HepG2 (cell line): ENCODE results near the gene DAGLB. TPM values are rescaled to one million over a fixed set of nuclear protein-coding genes. Genes with fewer than 3 reads are reported as not detected.
A peak's percentile ranks its signal among the peaks of the same experiment; 100 is the strongest.

ENCODE experiments used
- ATAC-seq: fragments of 200-7000 bp; cut with Tn5 transposase; 3 replicates; pipeline ENCODE4 v1.9.1; 2020; ENCODE audit warnings: mild to moderate bottlenecking, moderate library complexity
- BruUV-seq: library from RNA; stranded (reverse); fragments of 400-500 nt; replicated peaks from 2 replicates; lab custom pipeline; 2021; lab: Mats Ljungman, UMichigan
- CTCF ChIA-PET: fragments of 300-600 bp; formaldehyde crosslinking; extraction: SDS; loops from one replicate; lab custom pipeline; 2021; ENCODE audit warnings: low total read pairs, inconsistent platforms, low intra/inter-chr PET ratio; lab: Yijun Ruan, JAX
- POLR2A ChIA-PET: fragments of 350-600 bp; sonication (Branson Sonifier 250); formaldehyde crosslinking; loops from one replicate; lab custom pipeline; 2020; ENCODE audit warnings: antibody characterized with exemption, inconsistent platforms; lab: Yijun Ruan, JAX
- DNase-seq: peaks from one replicate; pipeline ENCODE4 v3.0.0-alpha.2; 2015; ENCODE audit warnings: low spot score
- FAIRE-seq: peaks from 3 replicates; lab custom pipeline; 2011; peaks lifted over from hg19 to GRCh38; lab: Jason Lieb, UNC
- H2AFZ ChIP-seq: one replicate; pipeline ENCODE4 v1.6.1; 2011; ENCODE audit warnings: low read length, inconsistent platforms
- H3K27ac ChIP-seq: fragments of 300-600 bp; 3 replicates; pipeline ENCODE4 v1.8.0; 2011; ENCODE audit warnings: mixed run types, mild to moderate bottlenecking, mixed read lengths, low read length, inconsistent platforms; ENCODE audit not compliant: insufficient read depth; ENCODE audit errors: extremely low read length
- H3K27me3 ChIP-seq, 2 experiments: fragments of 200-600 bp in 1 of 2; 2 replicates in 1 of 2; 3 replicates in 1 of 2; pipeline versions ENCODE4 v1.6.0 to v1.8.0; 2011; ENCODE audit warnings: low read length in 2 of 2, mild to moderate bottlenecking in 2 of 2, moderate library complexity in 2 of 2, inconsistent platforms in 1 of 2; ENCODE audit not compliant: insufficient read depth in 2 of 2, control insufficient read depth in 1 of 2
- H3K36me3 ChIP-seq, 2 experiments: fragments of 200-600 bp in 1 of 2; replicated peaks in 1 of 2; 2 replicates in 1 of 2; 3 replicates in 1 of 2; pipeline versions ENCODE4 v1.5.1 to v1.8.0; 2011; ENCODE audit warnings: low read length in 2 of 2, inconsistent platforms in 1 of 2; ENCODE audit not compliant: insufficient read depth in 2 of 2, control insufficient read depth in 1 of 2
- H3K4me1 ChIP-seq: 2 replicates; pipeline ENCODE4 v1.5.1; 2012; ENCODE audit warnings: low read length, inconsistent platforms; ENCODE audit not compliant: insufficient read depth
- H3K4me2 ChIP-seq: 2 replicates; pipeline ENCODE4 v1.6.0; 2011; ENCODE audit warnings: low read depth, low read length, inconsistent platforms
- H3K4me3 ChIP-seq, 3 experiments: fragments of 200-600 bp in 1 of 3; sonication (generic), shearing (Covaris generic) in 1 of 3; replicated peaks in 1 of 3; 2 replicates each; pipeline ENCODE4 v1.5.1; 2011 to 2016; ENCODE audit warnings: low read length in 3 of 3, inconsistent platforms in 2 of 3, low read depth in 2 of 3, mild to moderate bottlenecking in 2 of 3, control low read depth in 1 of 3, mixed read lengths in 1 of 3; ENCODE audit not compliant: insufficient read depth in 1 of 3
- H3K79me2 ChIP-seq: one replicate; pipeline ENCODE4 v1.6.1; 2011; ENCODE audit warnings: low read length, inconsistent platforms; ENCODE audit not compliant: insufficient read depth
- H3K9ac ChIP-seq: 2 replicates; pipeline ENCODE4 v1.6.0; 2011; ENCODE audit warnings: mild to moderate bottlenecking, low read depth, low read length, inconsistent platforms; ENCODE audit not compliant: insufficient read depth
- H3K9me3 ChIP-seq: 2 replicates; pipeline ENCODE4 v1.5.1; 2012; ENCODE audit warnings: mild to moderate bottlenecking, low read length
- H4K20me1 ChIP-seq: 2 replicates; pipeline ENCODE4 v1.6.0; 2011; ENCODE audit warnings: inconsistent platforms, mild to moderate bottlenecking, low read length, moderate library complexity; ENCODE audit not compliant: insufficient read depth
- KAT7 ChIP-seq: IDR thresholded peaks from 2 replicates; pipeline ENCODE4 v1.6.1; 2018; ENCODE audit warnings: borderline replicate concordance, missing compliant biosample characterization
- NFRKB ChIP-seq: fragments of 450-650 bp; IDR thresholded peaks from 2 replicates; pipeline ENCODE4 v1.6.1; 2017
- POGZ ChIP-seq: sonication (generic); formaldehyde crosslinking; IDR thresholded peaks from 2 replicates; pipeline ENCODE4 v1.4.0; 2020; ENCODE audit warnings: mild to moderate bottlenecking, missing genetic modification reagents
- STAT6 ChIP-seq: sonication (generic); formaldehyde crosslinking; IDR thresholded peaks from 2 replicates; pipeline ENCODE4 v1.4.0; 2020; ENCODE audit warnings: missing genetic modification reagents, mild to moderate bottlenecking, borderline replicate concordance
- TBP ChIP-seq: sonication (generic); formaldehyde crosslinking; IDR thresholded peaks from 2 replicates; pipeline ENCODE4 v1.5.0; 2020; ENCODE audit warnings: missing genetic modification reagents
- THRA ChIP-seq: sonication (generic); formaldehyde crosslinking; IDR thresholded peaks from 2 replicates; pipeline ENCODE4 v1.4.0; 2020; ENCODE audit warnings: missing genetic modification reagents, borderline replicate concordance
- ZNF136 ChIP-seq: sonication (generic); formaldehyde crosslinking; IDR thresholded peaks from 2 replicates; pipeline ENCODE4 v1.8.1; 2022; ENCODE audit warnings: low read depth, mild to moderate bottlenecking, moderate library complexity, missing genetic modification reagents
- ZNF205 ChIP-seq: IDR thresholded peaks from 2 replicates; pipeline ENCODE4 v1.6.1; 2018; ENCODE audit warnings: missing biosample characterization, missing genetic modification reagents
- ZNF33A ChIP-seq: sonication (generic); formaldehyde crosslinking; IDR thresholded peaks from 2 replicates; pipeline ENCODE4 v1.5.1; 2020; ENCODE audit warnings: missing genetic modification reagents, mild to moderate bottlenecking, moderate library complexity, borderline replicate concordance
- ZNF598 ChIP-seq: sonication (generic); formaldehyde crosslinking; IDR thresholded peaks from 2 replicates; pipeline ENCODE4 v1.5.1; 2020; ENCODE audit warnings: mild to moderate bottlenecking, missing genetic modification reagents, borderline replicate concordance
- WGBS: methylation state at CpG from one replicate; pipeline ENCODE4 v1.1.6; 2017; ENCODE audit warnings: low lambda C conversion rate; 5-methylcytosine and 5-hydroxymethylcytosine counted together
- in situ Hi-C: cut with HindIII; loops from 2 replicates; pipeline ENCODE4 v1.10.0; 2017; ENCODE audit warnings: low pct_unique_long_range_greater_than_20kb; ENCODE audit not compliant: extremely low pct_ligation_motif_present
- intact Hi-C: fragments of 100-400 bp; cut with micrococcal nuclease; formaldehyde crosslinking; loops from one replicate; pipeline ENCODE4 v1.10.0; 2022; ENCODE audit not compliant: unreplicated experiment
- polyA plus RNA-seq, 8 experiments: library from polyadenylated mRNA; depleted of rRNA in 3 of 8; stranded (reverse) in 7 of 8; unstranded in 1 of 8; fragments of >200 nt; fragmentation: Illumina TruSeq in 4 of 8; extraction: Trizol in 4 of 8; gene quantifications; 2 replicates each; pipeline versions ENCODE4 v1.2.1 to v1.2.3, GENCODE V29; 2011 to 2016; ENCODE audit warnings: low read depth in 4 of 8, missing spikeins in 1 of 8, mixed read lengths in 1 of 8; ENCODE audit not compliant: insufficient read depth in 1 of 8
- total RNA-seq, 5 experiments: library from RNA; depleted of rRNA; stranded (reverse); fragments of >200 nt; fragmentation: Illumina TruSeq; extraction: Trizol; gene quantifications; 2 replicates each; pipeline ENCODE4 v1.2.3, GENCODE V29; 2016; ENCODE audit warnings: low read depth in 1 of 5

Gene DAGLB
- total and polyA plus RNA-seq, 2 of the 13 experiments (the other 11 are each of a cell fraction or from before 2014, with no cell fraction given) = 7.9 to 9.8 TPM

DNA sequence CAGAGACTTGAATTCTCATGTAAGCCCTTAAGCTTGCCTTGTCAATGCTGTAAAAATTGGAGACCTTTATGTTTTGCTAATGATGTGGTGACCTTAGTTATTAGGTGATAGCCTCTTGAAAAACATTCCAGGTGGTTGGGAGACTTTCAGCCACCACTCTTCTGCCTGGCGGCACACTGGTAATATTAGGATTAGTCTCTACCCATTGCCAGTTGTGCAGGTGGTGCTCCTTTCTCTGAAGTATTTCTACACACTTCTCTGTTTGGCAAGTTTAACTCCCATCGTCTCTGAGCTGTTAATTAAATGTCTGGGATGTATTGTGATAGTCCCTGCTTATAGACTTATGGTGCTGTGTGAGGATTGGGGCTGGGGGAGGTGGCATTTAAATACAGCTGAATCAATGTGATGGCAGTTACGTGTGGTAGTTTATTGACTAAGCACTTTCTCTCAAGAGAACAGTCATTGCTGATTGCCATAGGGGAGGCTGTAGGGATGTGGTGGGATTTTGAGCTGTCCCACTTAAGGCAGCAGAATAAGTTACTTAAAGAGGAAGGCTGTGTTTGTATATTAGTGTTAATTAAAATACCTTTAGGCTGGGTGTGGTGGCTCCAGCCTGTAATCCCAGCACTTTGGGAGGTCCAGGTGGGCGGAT is 61.7 kb downstream of the DAGLB start:
- no peaks in the 10 kb centered on the region for H3K27me3 ChIP-seq
- CTCF ChIA-PET = no interaction called here
- peaks cover 8 to 40% of the 10 kb centered on the region in 2 experiments; a peak in 4 of 5 replicates for H3K36me3 ChIP-seq
- no peak for DNase-seq
- H4K20me1 ChIP-seq = peaks cover 71% of the 10 kb centered on the region
- 93% methylated on average over 4 of the region's 4 CpGs for whole genome bisulfite sequencing
- no peak overlapping the region for H2AFZ ChIP-seq
- no peak; the same call in 2 of the 3 replicates for ATAC-seq
- H3K79me2 ChIP-seq = peaks cover 85% of the 10 kb centered on the region
- H3K27ac ChIP-seq = peak overlapping the region; percentile 38
- no peaks in the 10 kb centered on the region for H3K9me3 ChIP-seq
- POLR2A ChIA-PET = interaction anchor here (1.0 to 1.7 kb wide), 3 partner anchors 8 to 27 kb away, joined by 3 to 12 read pairs (median 9); no protein-coding TSS in a partner anchor
- peak overlapping the region; percentile 25; the same call in 1 of the 2 replicates for H3K4me2 ChIP-seq
- peaks cover 55% of the 10 kb centered on the region for H3K4me1 ChIP-seq
- BruUV-seq = TSS peak; percentile 23
- no peak overlapping the region for H3K4me3 ChIP-seq
- no peak for TF ChIP-seq POGZ (CRISPR knock-in tag)
- no peak for TF ChIP-seq TBP (CRISPR knock-in tag)
- TF ChIP-seq ZNF205 = no peak
- TF ChIP-seq ZNF598 (CRISPR knock-in tag) = no peak
- TF ChIP-seq KAT7 (CRISPR knock-in tag) = no peak
- TF ChIP-seq ZNF33A (CRISPR knock-in tag) = no peak
- TF ChIP-seq THRA (CRISPR knock-in tag) = no peak
- TF ChIP-seq ZNF136 (CRISPR knock-in tag) = no peak
- no peak for TF ChIP-seq STAT6 (CRISPR knock-in tag)
- TF ChIP-seq NFRKB = no peak
- in situ Hi-C loops = no loop called here
- H3K9ac ChIP-seq = no peak overlapping the region
- FAIRE-seq = no peak
- intact Hi-C loops = loop anchor here (2.0 kb wide), 1 partner anchor 61 kb away; the partner anchor contains the start of gene DAGLB
